PC-3 (cell line): ENCODE results near the gene TRIM37. TPM values are rescaled to one million over a fixed set of nuclear protein-coding genes. Genes with fewer than 3 reads are reported as not detected.
A peak's percentile ranks its signal among the peaks of the same experiment; 100 is the strongest.

Source experiments
- ATAC-seq: fragments of 200-7000 bp; cut with Tn5 transposase; 2 replicates; pipeline ENCODE4 v1.9.1; 2020; ENCODE audit warnings: mild to moderate bottlenecking, moderate library complexity
- BruUV-seq: library from RNA; stranded (reverse); fragments of 400-500 nt; replicated peaks from 2 replicates; lab custom pipeline; 2021; lab: Mats Ljungman, UMichigan
- CTCF ChIA-PET: fragments of 300-600 bp; sonication (Branson Sonifier 250); formaldehyde crosslinking; loops from one replicate; lab custom pipeline; 2022; ENCODE audit warnings: antibody characterized with exemption; lab: Charles Lee
- POLR2A ChIA-PET: fragments of 300-600 bp; sonication (Branson Sonifier 250); formaldehyde crosslinking; loops from one replicate; lab custom pipeline; 2022; ENCODE audit warnings: antibody characterized with exemption; ENCODE audit not compliant: unreplicated experiment; lab: Charles Lee
- DNase-seq: peaks from one replicate; pipeline ENCODE4 v3.0.0-alpha.2; 2015
- H2AFZ ChIP-seq: fragments of 300-600 bp; sonication (generic); 2 replicates; pipeline ENCODE4 v1.6.0; 2016; ENCODE audit warnings: antibody characterized with exemption, low read length
- H3F3A ChIP-seq: fragments of 300-600 bp; sonication (generic); one replicate; pipeline ENCODE4 v1.6.0; 2017; ENCODE audit warnings: antibody characterized with exemption, low read length, control low read depth, mild to moderate bottlenecking; ENCODE audit not compliant: unreplicated experiment
- H3K27ac ChIP-seq: fragments of 300-600 bp; sonication (generic); 2 replicates; pipeline ENCODE4 v1.5.1; 2016; ENCODE audit warnings: mild to moderate bottlenecking, low read length
- H3K27me3 ChIP-seq: fragments of 300-600 bp; sonication (generic); 2 replicates; pipeline ENCODE4 v1.6.1; 2016; ENCODE audit warnings: low read length, mixed read lengths
- H3K36me3 ChIP-seq: fragments of 300-600 bp; sonication (generic); 2 replicates; pipeline ENCODE4 v1.6.1; 2016; ENCODE audit warnings: low read depth, mixed run types, low read length, mixed read lengths
- H3K4me1 ChIP-seq: fragments of 300-600 bp; sonication (generic); 2 replicates; pipeline ENCODE4 v1.5.1; 2016; ENCODE audit warnings: low read length; ENCODE audit not compliant: insufficient read depth
- H3K4me2 ChIP-seq: fragments of 300-600 bp; sonication (generic); 2 replicates; pipeline ENCODE4 v1.6.0; 2016; ENCODE audit warnings: low read length
- H3K4me3 ChIP-seq: fragments of 300-600 bp; sonication (generic); 2 replicates; pipeline ENCODE4 v1.5.1; 2016; ENCODE audit warnings: mild to moderate bottlenecking, low read length, mixed read lengths
- H3K79me2 ChIP-seq: fragments of 300-600 bp; sonication (generic); 2 replicates; pipeline ENCODE4 v1.6.1; 2017; ENCODE audit warnings: low read length, mixed read lengths
- H3K9ac ChIP-seq: fragments of 300-600 bp; sonication (generic); 2 replicates; pipeline ENCODE4 v1.6.0; 2016; ENCODE audit warnings: mild to moderate bottlenecking, low read length
- H3K9me2 ChIP-seq: fragments of 300-600 bp; sonication (generic); replicated peaks from 2 replicates; pipeline ENCODE4 v1.6.1; 2016; ENCODE audit warnings: mixed run types, low read length, mixed read lengths
- H3K9me3 ChIP-seq: fragments of 300-600 bp; sonication (generic); 2 replicates; pipeline ENCODE4 v1.6.1; 2016; ENCODE audit warnings: low read length, mixed read lengths
- H4K20me1 ChIP-seq: fragments of 300-600 bp; sonication (generic); 2 replicates; pipeline ENCODE4 v1.6.1; 2016; ENCODE audit warnings: low read length, mixed read lengths
- EZH2 ChIP-seq: fragments of 300-600 bp; sonication (generic); IDR thresholded peaks from one replicate; pipeline ENCODE4 v1.6.1; 2017; ENCODE audit warnings: antibody characterized with exemption, mild to moderate bottlenecking, low read length; ENCODE audit not compliant: unreplicated experiment
- EZH2phosphoT487 ChIP-seq: fragments of 300-600 bp; sonication (generic); IDR thresholded peaks from 2 replicates; pipeline ENCODE4 v1.6.1; 2018; ENCODE audit warnings: mild to moderate bottlenecking, antibody characterized with exemption, low read length, borderline replicate concordance
- intact Hi-C: fragments of 100-400 bp; cut with micrococcal nuclease; formaldehyde crosslinking; loops from 2 replicates; pipeline ENCODE4 v1.9.0; 2023
- total RNA-seq: library from RNA; depleted of rRNA; stranded (reverse); fragments of >200 nt; gene quantifications from 2 replicates; pipeline ENCODE4 v1.2.3, GENCODE V29; 2014
- TF ChIP-seq, protein P1 (sequence below): fragments of 300-600 bp; sonication (generic); conservative IDR thresholded peaks from 2 replicates; pipeline ENCODE4 v1.5.1; 2017; ENCODE audit warnings: antibody characterized with exemption, low read depth, mild to moderate bottlenecking, low read length

The TRIM37 gene
- total RNA-seq, 1 experiment from 2014 or later, result 35.1 TPM

DNA sequence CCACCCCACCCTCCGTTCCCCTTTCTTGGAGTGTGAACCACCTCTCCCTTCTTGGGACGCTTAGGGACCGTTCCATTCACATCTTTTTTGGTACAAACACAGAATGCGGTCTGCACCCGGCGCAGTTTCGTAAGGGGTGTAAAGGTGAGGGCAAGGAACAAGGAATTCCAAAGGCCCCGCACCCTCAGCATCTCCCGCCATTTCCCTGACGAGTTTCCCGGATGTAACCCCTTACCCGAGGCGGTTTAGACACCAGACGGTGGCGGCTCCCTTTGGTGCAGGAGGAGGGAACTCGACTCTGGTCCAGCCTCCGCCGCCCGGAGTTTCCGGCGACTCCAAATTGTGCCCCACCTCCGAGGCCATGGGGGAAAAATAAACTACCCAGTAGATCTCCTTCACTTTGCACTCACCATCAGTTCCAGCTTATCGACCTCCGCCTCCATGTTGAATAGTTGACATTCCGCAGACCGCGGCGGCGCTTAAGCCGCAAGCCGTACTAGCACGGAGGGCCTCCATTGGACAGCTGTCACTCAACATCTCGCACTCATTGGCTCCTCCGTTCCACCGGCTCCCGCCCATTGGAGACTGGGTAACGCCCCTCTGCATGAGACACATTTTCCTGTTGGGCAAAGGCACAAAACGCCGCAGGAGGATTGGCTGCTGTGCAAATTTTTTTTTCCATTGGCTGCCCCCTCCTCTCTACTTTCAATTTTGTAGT lies 48.2 kb upstream of the TRIM37 start, which contains the start of gene SKA2:
Gene SKA2 (minus strand): TSS at position 466 of the 718 bp plus-strand sequence. CDS start 23 bp downstream, at position 443.
- Histone ChIP-seq H3K79me2 (peaks cover 93% of the 10 kb centered on the region), H3K9ac (peak within 1 kb of the TSS; percentile 93), H3K36me3 (0 out of 2 replicates have a peak, but pooled peaks cover 3% of the 10 kb centered on the region), H3K9me2 (no peaks in the 10 kb centered on the region), H3K4me3 (peak within 1 kb of the TSS; percentile 79), H4K20me1 (peaks cover 18% of the 10 kb centered on the region), H3K27ac (peak within 1 kb of the TSS; percentile 79), H3K4me1 (peaks cover 61% of the 10 kb centered on the region), H3K27me3 (no peaks in the 10 kb centered on the region), H2AFZ (peak within 1 kb of the TSS; percentile 85), H3F3A (no peaks in the 10 kb centered on the region), H3K4me2 (peak within 1 kb of the TSS; percentile 93), H3K9me3 (no peaks in the 10 kb centered on the region)
- no peak for TF ChIP-seq EZH2phosphoT487
- TF ChIP-seq, protein P1, sequence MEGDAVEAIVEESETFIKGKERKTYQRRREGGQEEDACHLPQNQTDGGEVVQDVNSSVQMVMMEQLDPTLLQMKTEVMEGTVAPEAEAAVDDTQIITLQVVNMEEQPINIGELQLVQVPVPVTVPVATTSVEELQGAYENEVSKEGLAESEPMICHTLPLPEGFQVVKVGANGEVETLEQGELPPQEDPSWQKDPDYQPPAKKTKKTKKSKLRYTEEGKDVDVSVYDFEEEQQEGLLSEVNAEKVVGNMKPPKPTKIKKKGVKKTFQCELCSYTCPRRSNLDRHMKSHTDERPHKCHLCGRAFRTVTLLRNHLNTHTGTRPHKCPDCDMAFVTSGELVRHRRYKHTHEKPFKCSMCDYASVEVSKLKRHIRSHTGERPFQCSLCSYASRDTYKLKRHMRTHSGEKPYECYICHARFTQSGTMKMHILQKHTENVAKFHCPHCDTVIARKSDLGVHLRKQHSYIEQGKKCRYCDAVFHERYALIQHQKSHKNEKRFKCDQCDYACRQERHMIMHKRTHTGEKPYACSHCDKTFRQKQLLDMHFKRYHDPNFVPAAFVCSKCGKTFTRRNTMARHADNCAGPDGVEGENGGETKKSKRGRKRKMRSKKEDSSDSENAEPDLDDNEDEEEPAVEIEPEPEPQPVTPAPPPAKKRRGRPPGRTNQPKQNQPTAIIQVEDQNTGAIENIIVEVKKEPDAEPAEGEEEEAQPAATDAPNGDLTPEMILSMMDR, result no peak
- no peak for TF ChIP-seq EZH2
- TSS peak; percentile 72 for BruUV-seq
- ChIA-PET POLR2A (interaction anchor here (0.5 to 0.7 kb wide), 9 partner anchors 17 to 732 kb away, joined by 3 to 11 read pairs (median 4); partner anchors contain the start of genes SMG8 and TRIM37), CTCF (interaction anchor here (0.5 to 1.1 kb wide), 5 partner anchors 11 to 840 kb away, joined by 3 to 4 read pairs (median 3); partner anchors contain the start of genes GDPD1 and TRIM37)
- DNase-seq, result peak; percentile 100
- intact Hi-C loops, result loop anchor here (1.0 to 5.0 kb wide), 4 partner anchors 49 to 637 kb away; partner anchors contain the start of genes SMG8 and TRIM37
- peak; percentile 80 for ATAC-seq

DNA sequence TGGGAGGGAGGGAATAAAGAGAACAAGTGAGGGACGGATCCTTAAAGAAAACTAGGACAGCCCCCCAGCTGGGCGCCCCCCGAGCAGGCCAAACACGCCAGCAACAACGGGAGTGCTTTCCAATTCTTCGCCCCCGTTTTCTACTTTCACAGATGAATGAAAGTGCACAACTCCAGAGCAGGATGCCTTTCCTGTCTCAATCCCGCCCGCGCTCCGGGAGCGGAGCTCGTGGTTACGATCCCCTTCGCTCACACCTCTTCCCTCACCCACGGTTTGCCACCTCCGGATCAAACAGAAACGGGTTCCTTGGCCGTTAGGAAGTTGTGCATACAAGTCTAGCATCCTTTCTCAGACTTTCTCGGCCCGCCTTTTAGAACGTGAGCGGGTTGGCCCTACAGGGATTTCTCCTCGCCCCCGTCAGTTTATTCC lies 47.6 kb upstream of the TRIM37 start:
- peak; percentile 0; the same call in 1 of the 2 replicates for ATAC-seq
- no peak for TF ChIP-seq EZH2phosphoT487
- TF ChIP-seq EZH2, result no peak
- TF ChIP-seq, protein P1, result no peak

More for the DNA sequence above, 47.6 kb upstream of the TRIM37 start:
- Histone ChIP-seq H3K4me2 (peak overlapping the region; percentile 93), H3F3A (no peaks in the 10 kb centered on the region), H3K79me2 (peaks cover 93% of the 10 kb centered on the region), H4K20me1 (peaks cover 21% of the 10 kb centered on the region), H3K27ac (peak overlapping the region; percentile 79), H2AFZ (peak overlapping the region; percentile 82), H3K4me1 (peaks cover 59% of the 10 kb centered on the region), H3K9me2 (no peaks in the 10 kb centered on the region), H3K9ac (peak overlapping the region; percentile 93), H3K4me3 (peak overlapping the region; percentile 79), H3K9me3 (no peaks in the 10 kb centered on the region), H3K36me3 (0 out of 2 replicates have a peak, but pooled peaks cover 3% of the 10 kb centered on the region), H3K27me3 (no peaks in the 10 kb centered on the region)
- ChIA-PET POLR2A (interaction anchor here (0.6 to 0.7 kb wide), 2 partner anchors 48 to 60 kb away, joined by 4 to 8 read pairs; partner anchors contain the start of gene TRIM37), CTCF (interaction anchor here (0.6 to 0.7 kb wide), 2 partner anchors 9 to 851 kb away, joined by 3 to 5 read pairs; no protein-coding TSS in a partner anchor)
- no TSS peak for BruUV-seq
- DNase-seq, result peak; percentile 56
- intact Hi-C loops, result loop anchor here (2.0 kb wide), 1 partner anchor 56 kb away; the partner anchor contains the start of gene SMG8
